Cerebellar nuclear complex (tissue), 1 donor: ENCODE results near the gene SELP.
A peak's percentile ranks its signal among the peaks of the same experiment; 100 is the strongest.

Source experiments
- DNase-seq, 2 experiments: peaks; one replicate each; lab custom pipeline; 2025; lab: John Stamatoyannopoulos, UW

SELP gene

DNA sequence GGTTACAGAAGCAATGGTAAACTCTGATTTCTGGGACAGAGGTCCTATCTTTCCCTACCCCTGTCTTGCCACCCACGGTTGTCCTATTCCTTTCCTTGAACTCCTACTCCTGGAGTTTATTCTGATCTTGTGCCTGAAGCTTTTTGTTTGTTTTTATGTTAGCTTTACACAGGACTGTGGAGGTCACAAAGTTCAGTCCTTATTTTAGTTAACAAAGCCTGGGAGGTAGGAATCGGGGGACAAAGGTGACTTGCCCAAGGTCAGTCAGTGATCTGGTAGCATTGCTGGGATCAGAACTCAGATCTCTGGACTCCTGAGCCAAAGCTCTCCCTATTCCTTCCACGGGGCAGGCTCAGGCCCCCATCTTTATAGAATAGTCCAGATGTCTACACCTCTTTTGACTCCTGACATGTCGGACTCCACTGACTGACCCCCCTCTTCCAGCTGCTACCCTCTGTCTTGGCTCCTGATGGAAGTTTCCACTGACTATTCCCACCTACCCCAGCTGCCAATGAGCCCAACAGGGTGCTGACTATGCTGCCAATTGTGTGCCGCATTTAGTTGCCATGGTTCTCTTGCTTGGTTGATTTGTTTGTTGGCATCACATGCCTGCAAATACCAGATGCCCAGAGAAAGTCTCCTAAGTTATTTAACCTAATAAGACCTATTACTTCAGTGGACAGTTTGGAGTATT lies 53.5 kb downstream of the SELP start:
- DNase-seq = no peak

DNA sequence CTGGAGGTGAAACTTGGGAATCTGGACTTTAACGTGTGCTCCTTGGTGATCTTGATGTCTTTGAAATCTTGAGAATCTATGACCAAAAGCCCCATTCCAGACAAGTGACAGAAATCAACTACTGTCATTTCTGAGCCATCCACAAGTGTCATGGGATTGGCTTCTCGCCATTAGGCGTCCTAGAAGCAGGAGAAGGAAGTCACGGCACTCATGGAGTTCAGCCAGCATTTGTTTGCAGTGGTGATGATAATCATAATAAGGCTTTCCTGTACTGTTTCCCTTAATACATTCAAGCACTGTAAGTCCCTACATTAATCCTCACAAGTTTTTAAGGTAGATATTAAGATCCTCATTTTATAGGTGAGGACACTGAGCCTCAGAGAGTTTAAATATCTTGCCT lies 55.6 kb downstream of the SELP start:
- DNase-seq = no peak

DNA sequence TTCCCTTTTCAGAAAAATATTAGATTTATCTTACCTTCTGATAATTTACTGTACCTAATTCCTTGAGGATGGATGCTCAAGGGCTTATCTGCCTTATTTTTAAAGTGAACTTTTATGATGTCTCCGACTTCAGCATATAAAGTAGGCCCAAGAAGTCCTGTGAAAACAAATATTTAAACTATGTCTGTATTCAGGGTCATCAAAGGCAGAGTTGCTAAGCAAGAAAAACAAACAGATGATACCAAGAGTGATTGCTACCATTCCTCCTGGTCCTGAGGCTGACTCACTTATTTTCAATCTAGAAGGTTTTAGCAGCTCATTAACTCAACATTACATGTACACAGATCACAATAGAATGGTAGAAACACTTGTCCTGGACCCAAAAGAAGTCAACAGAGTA lies 57.7 kb downstream of the SELP start:
- DNase-seq = no peak

DNA sequence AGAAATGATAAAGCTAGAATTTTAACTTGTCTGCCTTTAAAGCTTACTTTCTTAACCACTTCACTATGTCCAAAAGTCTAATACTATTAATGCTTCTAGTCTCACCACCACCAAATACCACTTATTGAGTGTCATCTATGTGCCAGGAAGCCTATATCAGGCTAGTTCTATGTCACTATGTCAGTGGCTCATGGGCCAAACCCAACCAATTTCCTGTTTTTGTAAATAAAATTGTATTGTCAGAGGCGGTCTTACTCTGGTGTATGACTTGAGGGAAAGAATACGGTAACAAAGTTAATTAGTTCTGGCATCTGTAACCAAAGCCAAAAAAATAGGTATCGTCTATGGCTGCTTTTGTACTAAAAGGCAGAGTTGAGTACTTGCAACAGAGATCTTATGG lies 58.5 kb downstream of the SELP start:
- DNase-seq = no peak

DNA sequence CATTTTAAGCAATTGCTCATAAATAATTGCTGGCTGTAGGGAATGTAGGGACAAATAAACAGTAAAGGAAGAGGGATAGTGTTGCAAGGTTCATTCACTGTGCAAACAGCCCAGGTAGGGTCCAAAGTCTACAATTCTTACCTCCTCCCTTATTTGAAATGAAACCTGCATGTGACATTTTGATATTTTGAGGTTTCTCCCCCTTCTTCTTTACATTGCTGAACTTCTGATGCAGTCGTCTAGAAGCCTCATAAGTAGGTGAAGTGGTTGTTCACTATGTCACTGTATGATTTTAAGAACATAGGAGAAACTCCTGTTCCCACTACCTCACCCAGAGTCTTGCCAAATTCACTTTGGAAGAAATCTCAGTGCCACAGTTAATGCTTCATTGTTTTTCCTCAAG lies 59.8 kb downstream of the SELP start:
- no peak for DNase-seq

DNA sequence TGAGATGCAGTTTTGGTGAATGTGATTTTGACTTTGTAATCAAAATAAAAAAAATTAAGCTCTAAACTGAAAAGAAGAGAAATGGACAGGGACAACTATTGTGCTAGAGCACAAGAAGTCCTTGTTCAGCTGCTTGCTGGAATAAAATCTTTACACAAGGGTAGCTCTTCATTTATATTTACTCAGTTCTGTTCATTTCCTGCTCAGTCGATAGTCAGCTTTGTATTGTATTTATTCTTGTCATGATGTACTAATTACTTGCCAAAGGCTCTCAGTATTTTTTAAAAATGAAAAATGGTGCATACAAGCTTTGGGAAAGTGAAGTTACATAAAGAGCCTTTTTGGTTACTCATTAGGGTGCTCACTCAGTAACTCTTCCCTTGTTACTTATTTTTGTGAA lies 61.4 kb downstream of the SELP start:
- DNase-seq = no peak

DNA sequence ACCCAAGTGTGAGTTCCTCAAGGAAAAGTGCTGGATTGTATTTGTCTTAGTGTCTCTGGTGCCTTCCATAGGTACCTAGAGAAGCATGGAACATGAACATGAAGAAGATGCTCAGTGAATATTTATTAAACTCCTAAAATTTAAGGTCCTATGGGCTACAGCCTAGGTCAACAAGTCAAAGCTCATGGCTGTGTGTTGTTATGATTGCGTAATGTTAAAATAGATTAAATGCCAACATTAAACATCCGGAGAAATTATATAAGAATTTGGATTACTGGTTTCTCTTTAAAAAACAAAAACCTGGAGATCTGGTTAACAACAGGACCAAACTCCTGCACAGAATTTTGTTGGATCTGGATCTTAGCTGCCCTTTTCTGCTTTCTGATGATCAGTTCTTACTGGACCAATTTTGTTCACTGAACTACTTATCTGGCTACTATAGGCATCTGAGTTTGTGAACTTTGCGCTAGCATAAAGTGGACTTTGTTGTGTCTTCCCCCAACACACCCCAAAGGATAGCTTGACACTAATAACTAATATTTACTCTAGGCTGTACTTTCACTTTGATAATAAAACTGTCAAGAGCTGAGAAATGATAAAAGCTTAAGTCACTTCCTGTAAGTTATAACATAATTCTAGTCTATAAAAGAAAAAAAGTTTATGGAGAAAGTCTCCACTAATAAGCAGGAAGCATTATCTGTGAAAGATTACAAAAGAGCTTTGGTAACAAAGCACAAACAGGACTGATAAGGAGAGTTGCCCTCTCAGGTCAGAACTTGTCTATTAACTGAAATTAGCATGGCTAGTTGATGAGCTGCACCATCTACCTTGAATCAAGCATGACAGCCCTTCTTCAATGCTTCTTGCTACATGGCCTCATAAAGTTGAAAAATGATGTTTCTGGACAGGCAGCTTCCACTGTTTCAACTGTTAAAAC lies 64.3 kb downstream of the SELP start:
- no peak for DNase-seq

DNA sequence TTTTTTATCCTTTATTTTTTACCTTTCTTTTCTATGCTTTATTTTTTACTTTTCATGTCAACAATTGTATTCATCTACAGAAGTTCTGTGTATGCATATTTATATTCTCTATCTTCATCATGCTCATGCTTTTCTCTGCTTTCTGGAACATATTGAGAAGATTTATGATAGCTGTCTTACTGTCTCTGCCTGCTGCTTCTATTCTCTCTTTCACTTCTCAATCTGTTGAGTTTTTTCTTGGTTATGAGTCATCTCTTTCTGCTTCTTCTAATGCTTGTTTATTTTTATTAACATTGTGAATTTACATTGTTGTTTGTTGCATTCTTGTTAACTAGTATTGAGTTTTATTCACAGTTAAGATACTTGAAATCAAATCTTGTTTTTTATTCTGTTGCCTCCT lies 66.3 kb downstream of the SELP start:
- DNase-seq = no peak

DNA sequence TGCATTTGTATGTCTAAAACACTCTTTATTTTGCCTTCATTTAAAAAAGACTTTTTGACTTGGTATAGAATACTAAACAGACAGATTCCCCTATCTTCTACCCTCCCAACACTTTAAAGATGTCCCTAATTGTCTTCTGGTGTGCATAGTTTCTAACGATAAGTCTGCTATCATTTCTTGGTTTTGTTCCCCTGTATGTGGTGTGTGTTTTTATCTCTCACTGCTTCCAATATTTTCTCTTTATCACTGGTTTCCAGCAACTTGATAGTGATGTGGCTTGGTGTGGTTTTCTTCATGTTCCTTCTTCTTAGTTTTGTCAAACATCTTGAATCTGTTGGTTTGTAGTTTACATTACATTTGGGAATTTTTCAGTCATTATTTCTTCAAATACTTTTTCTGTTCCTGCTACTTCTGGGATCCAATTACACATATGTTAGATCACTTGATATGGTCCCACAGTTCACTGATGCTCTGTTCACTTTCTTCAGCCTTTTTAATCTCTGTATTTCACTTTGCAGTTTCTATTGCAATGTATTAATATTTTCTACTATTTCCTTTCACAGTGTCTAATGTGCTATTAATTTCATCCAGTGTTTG lies 66.8 kb downstream of the SELP start:
- no peak for DNase-seq

DNA sequence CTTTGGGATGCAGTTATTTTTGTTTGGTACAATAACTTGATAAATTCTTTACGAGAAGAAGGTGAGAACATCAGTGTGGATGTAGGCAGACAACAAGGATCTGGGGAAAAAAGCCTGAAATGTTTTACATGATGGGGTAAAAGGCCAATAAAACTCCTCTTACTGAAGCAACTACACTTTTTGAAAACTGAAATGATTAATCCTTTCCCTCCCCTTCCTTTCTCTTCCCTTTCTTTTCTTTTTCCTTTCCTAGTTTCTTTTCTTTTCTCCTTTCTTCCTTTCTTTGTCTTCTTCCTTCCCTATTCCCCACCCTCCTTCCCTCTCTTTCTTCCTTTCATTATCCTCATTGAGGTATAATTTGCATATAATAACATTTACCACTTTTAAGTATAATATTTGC lies 68.2 kb downstream of the SELP start:
- no peak for DNase-seq

DNA sequence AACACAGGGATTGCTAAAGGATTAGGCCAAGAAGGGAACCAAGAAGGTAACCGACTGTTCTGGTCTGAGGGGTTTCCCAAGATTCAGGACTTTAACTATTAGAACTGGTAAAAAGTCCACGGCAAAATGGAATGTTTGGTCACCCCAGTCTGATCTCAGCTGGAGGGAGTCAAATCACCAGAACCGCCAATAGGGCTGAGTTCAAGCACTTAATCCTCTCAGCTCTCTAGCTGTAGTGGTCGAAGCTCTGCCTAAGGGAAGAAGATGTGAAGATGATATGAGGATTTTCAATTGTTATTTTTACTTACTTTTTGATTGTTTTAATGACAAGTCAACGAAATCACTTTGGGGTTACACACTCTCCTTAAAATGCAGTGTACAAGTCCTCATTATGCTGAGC lies 72.8 kb downstream of the SELP start:
- DNase-seq = no peak

DNA sequence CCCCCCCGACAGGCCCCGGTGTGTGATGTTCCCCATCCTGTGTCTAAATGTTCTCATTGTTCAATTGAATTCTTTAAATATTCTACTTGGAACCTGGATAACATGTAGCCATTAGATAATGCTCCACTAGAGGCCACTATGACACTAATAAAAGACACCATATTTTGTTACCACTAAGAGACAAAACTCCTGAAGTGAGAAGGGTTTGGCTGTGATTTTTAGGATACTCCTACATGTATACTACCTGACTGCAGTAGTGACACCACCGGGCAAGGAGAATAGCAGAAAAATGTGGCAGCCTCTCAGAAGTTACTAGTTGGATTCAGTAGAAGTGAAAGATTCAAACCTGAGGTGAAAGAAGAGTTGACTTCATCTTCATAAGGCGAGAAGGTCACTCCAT lies 79.6 kb downstream of the SELP start:
- DNase-seq = no peak

DNA sequence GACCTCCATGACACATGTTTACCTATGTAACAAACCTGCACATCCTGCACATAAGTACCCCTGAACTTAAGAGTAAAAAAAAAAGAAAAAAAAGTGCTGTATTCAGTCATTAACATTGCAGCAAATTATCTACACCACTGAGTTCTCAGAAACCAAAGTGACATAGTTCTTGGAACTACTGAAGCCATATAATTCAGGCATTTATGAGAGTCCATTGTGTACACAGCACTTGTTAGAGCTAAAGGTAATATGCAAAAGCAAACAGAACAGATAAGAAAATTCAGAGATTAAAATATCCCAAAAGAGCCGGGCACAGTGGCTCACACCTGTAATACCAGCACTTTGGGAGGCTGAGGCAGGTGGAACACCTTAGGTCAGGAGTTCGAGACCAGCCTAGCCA lies 81.6 kb downstream of the SELP start:
- DNase-seq = no peak

DNA sequence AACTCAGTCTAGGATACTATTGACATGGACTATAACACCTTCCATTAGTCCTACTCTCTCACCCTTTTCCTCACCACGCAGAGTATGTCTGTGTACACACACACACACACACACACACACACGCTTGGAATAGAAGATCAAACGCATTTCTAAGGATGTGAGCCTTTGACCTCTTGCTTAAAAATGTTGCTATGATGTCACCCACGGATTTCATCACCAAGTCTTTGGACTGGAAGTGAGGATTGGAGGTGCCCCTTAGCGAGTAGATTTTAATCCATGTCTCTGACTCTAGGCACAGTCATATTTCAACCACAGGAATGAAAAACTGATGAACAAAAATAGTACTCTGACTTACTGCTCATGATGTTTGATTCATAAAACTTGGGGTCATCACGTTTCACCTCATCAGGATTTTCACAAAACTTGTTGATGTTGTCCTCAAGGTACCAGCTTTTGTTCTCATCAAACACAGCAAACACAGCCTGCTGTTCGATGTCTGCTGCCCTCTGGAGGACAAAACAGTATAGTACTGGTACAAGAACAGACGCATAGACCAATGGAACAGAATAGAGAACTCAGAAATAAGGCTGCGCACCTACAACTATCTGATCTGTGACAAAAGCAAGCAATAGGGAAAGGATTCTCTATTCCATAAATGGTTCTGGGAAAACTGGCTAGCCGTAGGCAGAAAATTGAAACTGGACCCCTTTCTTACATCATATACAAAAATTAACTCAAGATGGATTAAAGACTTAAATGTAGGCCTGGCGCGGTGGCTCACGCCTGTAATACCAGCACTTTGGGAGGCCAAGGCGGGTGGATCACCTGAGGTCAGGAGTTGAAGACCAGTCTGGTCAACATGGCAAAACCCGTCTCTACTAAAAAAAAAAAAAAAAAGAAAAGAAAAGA lies 83.6 kb downstream of the SELP start:
- DNase-seq = peak in 1 of 2 experiments; percentile 1

DNA sequence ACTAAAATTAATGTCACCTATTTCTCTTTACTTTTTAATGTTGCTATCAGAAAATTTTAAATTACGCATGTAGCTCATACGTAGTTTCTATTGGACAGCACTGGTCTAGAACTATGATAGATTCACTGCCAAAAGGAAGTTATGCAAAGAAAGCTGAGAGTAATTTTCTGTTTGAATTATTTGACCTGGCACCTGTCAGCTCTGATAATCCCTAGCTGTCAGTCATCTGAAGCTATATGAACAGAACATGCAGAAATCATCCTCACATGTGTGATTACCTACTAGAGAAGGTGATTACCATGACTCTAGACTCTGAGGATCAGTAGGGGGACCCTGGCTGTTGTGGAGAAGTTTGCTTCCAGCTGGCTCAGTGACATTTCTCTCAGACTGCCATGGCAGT lies 84.5 kb downstream of the SELP start:
- DNase-seq = no peak

DNA sequence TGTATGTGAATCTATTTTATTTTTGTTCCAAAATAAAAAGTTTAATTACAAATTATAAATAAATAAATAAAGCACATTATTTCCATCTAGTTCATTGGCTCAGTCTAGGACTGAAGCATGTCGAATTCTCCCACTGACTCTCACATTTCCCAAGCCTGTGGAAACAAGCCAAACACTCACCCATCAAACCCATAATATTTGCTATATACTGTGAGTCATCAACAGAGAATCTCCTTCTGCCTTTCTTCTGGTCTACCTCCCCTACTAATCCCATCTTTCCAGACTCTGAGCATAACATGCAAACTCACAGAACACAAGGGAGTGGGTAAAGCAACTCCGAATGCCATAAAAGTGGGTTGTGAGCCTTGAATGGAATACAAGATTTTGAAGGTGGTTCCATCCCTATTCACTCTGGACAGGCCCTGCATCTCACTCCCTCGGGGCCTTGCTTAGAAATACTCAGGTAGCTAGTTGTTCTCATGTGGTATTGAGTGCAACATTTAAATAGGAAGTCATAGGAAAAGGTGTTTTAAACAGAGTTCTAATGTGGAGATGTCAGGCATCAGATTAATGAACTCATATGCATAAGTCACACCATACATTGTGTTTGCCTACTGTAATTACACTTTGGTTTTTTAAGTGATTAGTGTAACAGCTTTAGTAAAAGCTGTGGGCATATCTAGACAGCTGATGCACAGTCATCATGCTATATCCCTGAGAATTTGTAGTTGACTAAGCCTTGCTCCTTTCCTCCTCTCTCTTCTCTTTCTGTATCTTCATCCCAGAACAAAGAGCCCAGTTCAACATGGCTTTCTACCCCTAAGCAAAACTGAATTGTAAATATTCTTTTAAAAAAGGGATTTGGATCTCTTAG lies 90.7 kb downstream of the SELP start:
- DNase-seq = no peak
